HG02642 (cell line): ENCODE measurements around the gene MUC3A.

Source experiments
- ATAC-seq: cut with Tn5 transposase; IDR thresholded peaks from one replicate; pipeline ENCODE4 v1.9.1; 2021; ENCODE audit warnings: mild to moderate bottlenecking; ENCODE audit not compliant: unreplicated experiment, poor library complexity

The MUC3A gene

GRCh38 chr7:100946766-100947365 lies 2.5 kb upstream of the MUC3A start:
- ATAC-seq: no peak

- ATAC-seq: no peak
Measured at GRCh38 chr7:100947792-100948191, 1.5 kb upstream of the MUC3A start.

- no peak for ATAC-seq
Measured at GRCh38 chr7:100949933-100950443, 654 bp downstream of the MUC3A start.

- no peak for ATAC-seq
Measured at GRCh38 chr7:100951172-100951571, 1.8 kb downstream of the MUC3A start.

GRCh38 chr7:100951888-100952560 lies 2.7 kb downstream of the MUC3A start:
- no peak for ATAC-seq

GRCh38 chr7:100952641-100953040 lies 3.3 kb downstream of the MUC3A start:
- no peak for ATAC-seq

- ATAC-seq: no peak
Measured at GRCh38 chr7:100957832-100958421, 8.6 kb downstream of the MUC3A start.

GRCh38 chr7:100959894-100960293 lies 10.6 kb downstream of the MUC3A start:
- ATAC-seq: no peak

- ATAC-seq: no peak
Measured at GRCh38 chr7:100962537-100962936, 13.2 kb downstream of the MUC3A start.

- no peak for ATAC-seq
Measured at GRCh38 chr7:100963386-100963785, 14.1 kb downstream of the MUC3A start.

- ATAC-seq: no peak
Measured at GRCh38 chr7:100963874-100964273, 14.5 kb downstream of the MUC3A start.

- ATAC-seq: no peak
Measured at GRCh38 chr7:100964630-100965029, 15.3 kb downstream of the MUC3A start.

GRCh38 chr7:100965045-100965722 lies 15.8 kb downstream of the MUC3A start:
- ATAC-seq: no peak

GRCh38 chr7:100965723-100966541 lies 16.6 kb downstream of the MUC3A start:
- ATAC-seq: peak; percentile 60

- no peak for ATAC-seq
Measured at GRCh38 chr7:100966542-100967291, 17.4 kb downstream of the MUC3A start.

GRCh38 chr7:100967292-100967863 lies 18.0 kb downstream of the MUC3A start:
- ATAC-seq: no peak

- no peak for ATAC-seq
Measured at GRCh38 chr7:100968031-100968430, 18.7 kb downstream of the MUC3A start.

GRCh38 chr7:100968650-100969049 lies 19.3 kb downstream of the MUC3A start:
- ATAC-seq: no peak

- ATAC-seq: no peak
Measured at GRCh38 chr7:100969066-100969615, 19.8 kb downstream of the MUC3A start, which contains the start of gene MUC12. TSS of gene MUC12 (plus strand) at chr7:100969565. CDS start at chr7:100969623, 58 bp downstream.
